HG02759 (cell line): ENCODE data around the gene MADD.
"Not testable (repeated sequence)": the region's sequence is repeated elsewhere in the genome, so short reads cannot be mapped to it uniquely, and the experiment has no call there.

Experiments
- ATAC-seq: cut with Tn5 transposase; IDR thresholded peaks from one replicate; pipeline ENCODE4 v1.9.1; 2021; ENCODE audit warnings: mild to moderate bottlenecking, moderate library complexity; ENCODE audit not compliant: unreplicated experiment

MADD gene

GRCh38 chr11:47317064-47317828 is 47.3 kb downstream of the MADD start:
- peak; percentile 85 for ATAC-seq

- ATAC-seq: no peak
Observed at GRCh38 chr11:47318166-47318565, 48.2 kb downstream of the MADD start.

GRCh38 chr11:47324520-47324919 is 54.6 kb downstream of the MADD start:
- ATAC-seq: no peak

GRCh38 chr11:47325271-47326041 is 55.5 kb downstream of the MADD start:
- no peak for ATAC-seq

GRCh38 chr11:47326198-47326597 is 56.3 kb downstream of the MADD start:
- ATAC-seq: no peak

GRCh38 chr11:47327025-47327424 is 57.1 kb downstream of the MADD start:
- no peak for ATAC-seq

GRCh38 chr11:47327949-47328348 is 58.0 kb downstream of the MADD start:
- ATAC-seq: no peak

GRCh38 chr11:47328449-47329390 is 58.8 kb downstream of the MADD start:
- ATAC-seq: peak; percentile 80

- no peak for ATAC-seq
Observed at GRCh38 chr11:47329431-47329986, 59.6 kb downstream of the MADD start.

GRCh38 chr11:47329987-47330931 is 60.3 kb downstream of the MADD start:
- no peak for ATAC-seq

GRCh38 chr11:47331454-47332302 is 61.7 kb downstream of the MADD start:
- no peak for ATAC-seq

- ATAC-seq: no peak
Observed at GRCh38 chr11:47332303-47332711, 62.4 kb downstream of the MADD start.

GRCh38 chr11:47332791-47333525 is 63.0 kb downstream of the MADD start:
- no peak for ATAC-seq

GRCh38 chr11:47333526-47333845 is 63.6 kb downstream of the MADD start:
- ATAC-seq: no peak

GRCh38 chr11:47333886-47334443 is 64.0 kb downstream of the MADD start:
- ATAC-seq: no peak

GRCh38 chr11:47334699-47335411 is 64.9 kb downstream of the MADD start:
- not testable (repeated sequence) for ATAC-seq

GRCh38 chr11:47335733-47336132 is 65.8 kb downstream of the MADD start:
- ATAC-seq: no peak
